ENCODE measurements around the gene AKR1C4.
"Not testable (repeated sequence)": the region's sequence is repeated elsewhere in the genome, so short reads cannot be mapped to it uniquely, and the experiment has no call there.

AKR1C4 gene

DNA sequence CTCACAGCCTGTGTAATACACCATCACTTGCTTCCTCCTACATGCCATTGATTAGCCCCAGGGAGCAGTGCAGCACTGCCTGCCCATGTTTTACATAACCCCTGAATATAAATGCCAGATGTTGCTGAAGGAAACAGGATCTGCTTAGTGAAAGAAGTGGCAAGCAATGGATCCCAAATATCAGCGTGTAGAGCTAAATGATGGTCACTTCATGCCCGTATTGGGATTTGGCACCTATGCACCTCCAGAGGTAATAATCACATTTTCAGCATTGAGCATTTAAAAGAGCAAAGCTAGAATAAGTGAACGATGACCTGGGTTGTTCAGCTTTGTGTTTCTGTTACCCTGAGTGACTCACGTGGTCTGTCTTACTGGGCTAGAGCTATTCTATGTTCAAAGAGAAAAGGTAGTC lies at the start of gene AKR1C4:
AKR1C4 (plus strand) TSS at position 136 of the 412 bp plus-strand sequence; CDS start at position 167, 31 bp downstream.
- DNase-seq = peak in 1 of 2 experiments; percentile 3

DNA sequence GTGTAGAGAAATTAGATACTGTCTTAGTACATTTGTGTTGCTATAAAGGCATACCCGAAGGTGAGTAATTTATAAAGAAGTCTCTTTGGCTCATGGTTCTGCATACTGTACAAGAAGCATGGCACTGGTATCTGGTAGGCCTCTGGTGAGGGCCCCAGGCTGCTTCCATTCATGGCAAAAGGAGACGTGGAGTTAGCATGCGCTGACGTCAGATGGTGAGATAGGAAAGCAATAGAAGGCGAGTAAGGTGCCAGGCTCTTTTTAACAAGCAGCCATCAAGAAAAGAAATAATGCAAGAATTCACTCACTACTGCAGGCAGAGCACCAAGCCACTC lies 49.8 kb upstream of the AKR1C4 start:
- DNase-seq = no peak

DNA sequence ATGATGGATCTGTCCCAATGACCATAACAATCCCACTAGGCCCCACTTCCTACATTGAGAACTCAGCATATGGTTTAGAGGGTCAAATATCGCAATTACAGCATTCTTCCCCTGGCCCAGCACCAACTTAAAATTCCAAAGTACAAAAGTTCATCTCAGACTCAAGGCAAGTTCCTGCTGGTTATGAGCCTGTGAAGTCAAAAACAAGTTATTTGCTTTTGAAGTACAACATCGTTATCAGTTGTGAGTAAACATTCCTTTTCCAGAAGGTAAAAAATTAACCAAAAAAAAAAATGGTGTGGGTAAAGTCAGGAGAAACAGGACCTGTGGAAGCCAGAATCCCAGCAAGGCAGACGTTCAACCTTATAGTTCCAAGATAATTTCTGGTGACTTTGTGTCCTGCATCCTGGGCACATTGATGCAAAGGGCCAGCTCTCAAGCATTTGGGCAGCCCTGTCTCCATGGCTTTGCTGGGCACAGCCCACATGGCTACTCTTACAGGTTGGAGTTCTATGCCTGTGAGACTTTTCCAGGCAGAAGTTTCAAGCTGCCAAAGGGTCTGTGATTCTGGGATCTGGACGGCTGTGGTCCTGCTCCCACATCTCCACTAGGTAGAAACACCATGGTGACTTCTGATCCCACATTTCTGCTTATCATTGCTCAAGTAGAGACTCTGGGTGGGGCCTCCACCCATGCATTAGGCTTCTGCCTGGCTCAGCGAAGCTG lies 49.2 kb upstream of the AKR1C4 start:
- no peak for DNase-seq

DNA sequence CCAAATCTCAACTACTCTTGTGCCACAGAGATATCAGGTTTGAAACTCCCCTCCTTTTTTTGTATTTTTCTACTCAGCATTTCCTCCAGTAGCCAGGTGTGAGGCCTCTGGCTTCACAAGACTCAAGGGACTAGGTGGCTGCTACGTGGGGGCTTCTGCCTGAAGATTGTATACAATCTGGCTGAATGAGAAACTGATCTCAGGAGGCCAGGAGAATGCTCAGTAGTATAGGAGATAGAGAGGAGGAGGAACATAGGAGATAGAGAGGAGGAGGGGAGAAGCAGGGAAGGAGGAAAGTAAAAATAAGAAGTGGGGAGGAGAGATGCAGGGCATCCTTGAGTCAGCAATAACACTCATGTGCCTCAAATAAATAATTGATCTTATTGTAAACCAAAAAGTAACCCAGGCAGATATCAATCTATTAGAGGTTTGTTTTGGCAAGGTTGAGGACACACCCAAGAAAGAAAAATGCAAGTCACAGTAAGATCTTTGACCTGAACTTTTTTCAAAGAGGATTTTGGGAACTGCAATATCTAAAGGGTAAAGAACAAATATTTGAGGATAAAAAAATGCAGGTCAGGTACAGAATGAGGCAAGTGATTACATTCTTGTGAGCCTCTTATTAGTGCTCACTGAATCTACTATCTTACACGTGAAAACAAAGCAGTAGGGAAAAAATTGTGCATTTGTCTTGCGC lies 48.5 kb upstream of the AKR1C4 start:
- DNase-seq = no peak

DNA sequence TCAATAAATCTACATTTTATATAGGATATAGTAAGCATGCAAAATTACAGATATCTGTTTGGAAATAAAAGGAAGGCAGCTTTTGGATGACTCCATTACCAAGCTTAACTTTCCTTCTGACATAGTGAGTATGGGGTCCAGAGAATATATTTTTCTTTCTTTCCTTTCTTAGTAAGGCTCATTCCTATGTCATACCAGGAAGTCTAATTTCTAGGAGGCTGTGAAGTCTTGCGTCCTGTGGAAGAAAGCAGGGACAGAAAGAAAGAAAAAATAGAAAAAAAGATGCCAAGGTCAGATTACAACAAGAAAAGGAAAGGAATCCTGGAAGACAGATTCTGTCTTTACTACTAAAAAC lies 48.0 kb upstream of the AKR1C4 start:
- DNase-seq = no peak

DNA sequence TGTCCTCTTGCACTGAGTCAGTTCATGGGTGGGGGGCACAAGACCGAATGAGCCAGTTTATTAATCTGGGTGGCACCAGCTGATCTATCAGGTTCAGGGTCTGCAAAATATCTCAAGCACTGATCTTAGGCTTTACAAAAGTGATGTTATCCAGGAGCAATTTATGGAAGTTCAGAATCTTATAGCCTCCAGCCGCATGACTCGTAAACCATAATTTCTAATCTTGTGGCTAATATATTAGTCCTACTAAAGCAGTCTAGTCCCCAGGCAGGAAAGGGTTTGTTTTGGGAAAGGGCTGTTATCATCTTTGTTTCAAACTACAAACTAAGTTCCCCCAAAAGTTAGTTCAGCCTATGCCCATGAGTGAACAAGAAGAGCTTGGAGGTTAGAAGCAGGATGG lies 45.6 kb upstream of the AKR1C4 start:
- no peak for DNase-seq

DNA sequence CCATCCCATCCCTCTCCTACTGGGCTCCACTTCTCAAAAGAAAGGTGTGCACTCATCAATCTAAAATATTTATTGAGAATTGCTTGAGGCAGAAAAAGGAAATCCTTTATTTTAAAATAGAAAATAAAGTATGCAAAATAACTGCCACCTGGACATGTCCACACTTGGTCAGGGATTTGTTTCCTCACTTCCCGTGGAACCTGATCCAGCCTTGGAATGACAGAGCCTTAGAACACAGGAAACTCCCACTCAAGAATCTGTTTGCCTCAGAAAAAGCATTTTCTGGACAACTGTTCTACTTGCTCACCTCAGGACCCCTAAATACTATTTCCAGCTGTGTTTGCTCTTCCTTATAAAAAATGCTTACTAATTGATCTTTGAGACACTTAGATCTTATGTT lies 40.7 kb upstream of the AKR1C4 start:
- no peak for DNase-seq

DNA sequence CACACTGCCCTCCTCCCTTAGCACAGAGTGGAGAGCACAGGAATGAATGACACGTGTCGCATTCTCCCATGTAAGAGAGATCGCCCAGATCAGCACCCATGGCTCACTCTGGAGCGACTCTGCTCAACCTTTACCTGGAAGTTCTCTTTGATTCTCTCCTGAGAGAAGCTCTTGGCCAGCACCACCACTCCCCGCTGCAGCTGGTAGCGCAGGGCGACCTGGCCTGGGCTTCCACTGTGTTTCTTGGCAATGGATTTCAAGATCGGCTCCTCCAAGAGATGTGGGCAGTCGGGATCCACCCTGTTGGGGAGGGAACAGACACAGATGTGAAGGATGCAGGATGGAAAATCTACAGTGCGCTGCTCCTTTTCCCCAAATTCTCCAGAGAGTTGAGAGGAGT lies 39.1 kb upstream of the AKR1C4 start:
- no peak for DNase-seq

DNA sequence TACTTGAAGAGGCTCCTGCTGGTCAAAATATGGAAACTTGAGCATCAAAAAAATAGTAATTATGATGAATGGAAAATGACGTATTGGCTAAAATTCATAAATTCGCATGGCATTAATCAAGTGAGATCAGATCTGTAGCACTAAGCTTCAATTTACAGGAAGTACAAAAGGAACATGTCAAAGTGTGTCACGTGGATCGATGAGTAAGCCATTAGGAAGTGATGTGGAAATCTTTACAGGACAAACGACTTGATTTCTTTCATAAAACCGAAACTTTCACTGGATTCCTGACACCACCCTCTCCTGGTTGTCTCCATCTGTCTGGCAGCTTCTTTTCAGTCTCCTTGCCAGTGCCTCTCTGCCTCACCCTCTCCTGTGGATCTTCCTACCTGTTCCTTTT lies 37.5 kb upstream of the AKR1C4 start:
- DNase-seq = no peak

DNA sequence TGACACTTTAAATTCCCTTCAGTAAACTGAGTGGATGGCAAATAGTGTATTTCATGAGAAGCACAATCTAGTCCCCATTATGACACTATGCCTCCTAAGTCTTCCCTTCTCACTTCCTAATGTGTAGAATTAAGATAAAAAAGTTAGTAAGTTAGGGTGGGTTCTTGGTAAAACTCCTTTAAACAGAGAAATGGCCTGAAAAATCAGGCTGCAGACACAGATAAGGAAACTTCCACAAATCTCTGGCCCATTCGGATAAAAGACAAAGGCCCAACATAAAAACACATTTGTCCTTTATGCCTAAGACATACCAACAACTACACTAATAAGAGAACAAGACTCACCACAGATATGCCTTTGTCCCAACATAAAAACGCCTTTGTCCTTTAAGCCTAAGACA lies 33.1 kb upstream of the AKR1C4 start:
- no peak for DNase-seq

DNA sequence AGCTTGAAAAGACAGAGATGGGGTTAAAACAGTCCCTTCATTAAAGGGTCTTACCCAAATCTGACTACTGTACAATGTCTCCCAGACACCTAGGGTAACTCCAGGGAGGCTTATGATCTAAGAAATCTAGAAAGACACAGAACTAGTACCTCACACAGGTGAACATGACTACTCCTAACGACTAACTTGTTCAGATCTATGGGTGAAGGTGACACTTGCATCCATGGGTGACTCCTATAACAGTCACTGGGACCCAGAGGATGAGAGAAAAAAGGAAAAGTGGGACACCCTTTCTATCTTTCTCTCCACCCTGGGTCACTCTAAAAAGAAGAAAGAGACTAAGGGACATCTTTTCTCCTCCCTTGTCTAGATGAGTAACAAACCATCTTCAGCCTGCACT lies 30.9 kb upstream of the AKR1C4 start:
- DNase-seq = no peak

DNA sequence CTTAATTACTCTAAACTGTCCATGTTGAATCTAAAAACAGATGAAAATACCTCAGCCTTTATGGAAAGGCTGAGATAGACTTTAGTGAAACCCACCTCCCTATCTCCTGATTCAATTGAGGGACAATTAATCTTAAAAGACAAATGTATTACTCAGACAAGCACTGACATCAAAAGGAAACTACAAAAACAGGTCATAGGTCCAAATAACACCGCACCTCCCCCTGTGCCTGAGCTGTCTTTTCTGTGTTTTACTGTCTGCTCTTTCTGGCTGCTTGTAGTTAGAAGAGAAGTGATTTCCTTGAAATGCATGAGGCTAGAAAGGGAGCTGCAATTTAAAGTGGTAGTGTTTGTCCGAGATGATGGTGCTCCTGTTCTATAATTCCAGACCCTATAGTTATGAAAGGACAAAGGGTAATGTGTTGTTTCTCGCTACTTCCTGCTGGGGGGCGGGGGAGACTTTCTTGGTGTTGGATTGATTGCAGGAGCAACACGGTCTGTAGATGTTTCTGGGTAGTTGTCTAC lies 27.7 kb upstream of the AKR1C4 start:
- DNase-seq = no peak

DNA sequence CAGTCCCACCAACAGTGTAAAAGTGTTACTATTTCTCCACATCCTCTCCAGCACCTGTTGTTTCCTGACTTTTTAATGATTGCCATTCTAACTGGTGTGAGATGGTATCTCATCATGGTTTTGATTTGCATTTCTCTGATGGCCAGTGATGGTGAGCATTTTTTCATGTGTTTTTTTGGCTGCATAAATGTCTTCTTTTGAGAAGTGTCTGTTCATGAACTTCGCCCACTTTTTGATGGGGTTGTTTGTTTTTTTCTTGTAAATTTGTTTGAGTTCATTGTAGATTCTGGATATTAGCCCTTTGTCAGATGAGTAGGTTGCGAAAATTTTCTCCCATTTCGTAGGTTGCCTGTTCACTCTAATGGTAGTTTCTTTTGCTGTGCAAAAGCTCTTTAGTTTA lies 21.1 kb upstream of the AKR1C4 start:
- DNase-seq = not testable (repeated sequence)

DNA sequence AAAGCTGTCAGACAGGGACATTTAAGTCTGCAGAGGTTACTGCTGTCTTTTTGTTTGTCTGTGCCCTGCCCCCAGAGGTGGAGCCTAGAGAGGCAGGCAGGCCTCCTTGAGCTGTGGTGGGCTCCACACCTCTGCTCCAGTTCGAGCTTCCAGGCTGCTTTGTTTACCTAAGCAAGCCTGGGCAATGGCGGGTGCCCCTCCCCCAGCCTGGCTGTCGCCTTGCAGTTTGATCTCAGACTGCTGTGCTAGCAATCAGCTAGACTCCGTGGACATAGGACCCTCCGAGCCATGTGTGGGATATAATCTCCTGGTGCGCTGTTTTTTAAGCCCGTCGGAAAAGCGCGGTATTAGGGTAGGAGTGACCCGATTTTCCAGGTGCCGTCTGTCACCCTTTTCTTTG lies 16.1 kb upstream of the AKR1C4 start:
- not testable (repeated sequence) for DNase-seq

DNA sequence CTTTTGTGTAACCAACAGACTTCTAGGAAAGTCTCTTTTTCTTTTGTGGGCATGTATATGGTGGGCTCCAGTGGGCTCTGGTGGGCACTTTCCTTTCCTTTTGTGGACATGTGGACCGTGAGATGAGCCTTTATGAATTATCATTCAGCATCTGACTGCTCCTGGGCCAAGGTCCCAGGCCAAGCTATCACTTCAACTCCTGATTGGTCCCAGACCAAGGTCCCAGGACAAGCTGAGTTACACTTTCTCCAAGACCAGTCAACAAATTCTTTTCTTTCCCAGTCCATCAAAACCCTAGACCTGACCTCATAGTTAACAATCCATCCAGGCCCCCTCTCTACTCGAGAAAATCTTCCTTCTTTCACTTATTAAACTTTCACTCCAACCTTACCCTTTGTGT lies 12.7 kb upstream of the AKR1C4 start:
- no peak for DNase-seq

DNA sequence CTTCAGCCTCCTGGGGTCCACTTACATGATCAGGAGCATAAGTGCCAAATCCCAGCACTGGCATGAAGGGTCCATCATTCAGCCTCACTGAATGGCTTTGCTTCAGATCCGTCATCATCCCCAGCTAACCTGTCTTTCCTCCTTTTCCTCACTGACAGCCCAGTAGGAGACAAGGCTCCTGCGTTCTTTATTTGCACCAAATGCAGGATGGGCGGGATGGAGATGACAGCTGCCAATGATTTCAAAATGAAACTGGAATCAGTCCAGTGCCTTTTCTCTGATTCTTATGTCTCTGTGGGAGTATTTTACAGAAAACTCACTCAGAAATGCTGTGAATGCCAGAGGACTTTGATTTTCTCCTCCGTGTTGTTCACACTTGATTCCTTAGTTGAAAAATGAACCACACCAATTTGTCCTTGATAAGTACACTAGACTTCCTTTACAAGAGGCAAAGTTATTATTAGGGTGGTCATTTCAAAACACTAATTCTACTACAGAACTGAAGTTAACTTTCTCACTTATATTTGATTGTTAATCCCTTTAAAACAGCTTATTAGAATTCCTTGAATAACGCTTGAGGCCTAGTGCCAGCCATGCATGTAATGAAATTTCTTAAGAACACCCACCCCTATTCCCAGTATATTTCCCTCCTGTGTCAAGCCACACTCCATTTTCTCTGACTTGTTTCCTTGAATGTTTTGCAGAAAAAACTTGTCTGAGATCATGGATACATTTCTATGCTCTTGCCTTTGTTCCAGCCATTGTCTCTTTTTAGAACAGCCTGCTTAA lies 11.5 kb upstream of the AKR1C4 start, which contains the start of gene AKR1C8:
AKR1C8 (minus strand) TSS at position 164 of the 789 bp plus-strand sequence; CDS start at position 118, 46 bp downstream.
- DNase-seq = no peak

DNA sequence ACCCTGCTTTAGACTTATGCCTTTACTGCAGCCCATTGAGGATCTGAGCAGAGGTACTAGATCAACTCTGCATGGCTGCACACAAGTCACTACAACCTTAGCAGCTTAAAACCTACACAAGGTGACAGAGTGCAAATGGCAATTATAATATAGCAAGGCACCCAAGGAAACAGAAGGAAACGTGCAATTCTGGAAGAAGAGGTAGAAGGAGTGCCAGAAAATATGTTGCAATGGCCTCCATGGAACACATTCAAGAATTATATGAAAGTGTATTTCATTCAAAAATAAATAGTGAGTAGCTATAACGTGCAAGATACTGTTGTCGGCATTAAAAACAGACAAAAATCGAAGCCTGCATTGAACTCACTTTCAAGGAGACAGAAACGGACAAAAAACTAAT lies 8.8 kb upstream of the AKR1C4 start:
- DNase-seq = no peak

DNA sequence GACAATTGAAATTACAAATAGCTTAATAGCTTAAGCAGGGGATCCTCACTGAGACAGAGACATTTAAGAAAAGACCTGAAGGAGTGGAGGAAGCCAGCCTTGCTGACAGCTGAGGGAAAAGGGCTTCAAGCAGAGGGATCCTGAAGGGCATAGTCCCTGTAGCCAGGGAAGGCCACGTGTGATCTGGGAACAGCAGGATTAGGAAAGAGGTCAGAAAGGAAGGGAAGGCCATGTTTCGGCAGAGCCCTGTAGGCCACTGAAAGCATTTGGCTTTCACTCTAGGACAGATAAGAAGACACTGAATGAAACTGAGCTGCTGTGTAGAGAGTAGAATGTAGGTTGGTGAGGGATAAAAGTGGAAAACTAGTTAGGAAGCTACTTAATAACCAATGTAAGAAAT lies 8.3 kb upstream of the AKR1C4 start:
- no peak for DNase-seq

DNA sequence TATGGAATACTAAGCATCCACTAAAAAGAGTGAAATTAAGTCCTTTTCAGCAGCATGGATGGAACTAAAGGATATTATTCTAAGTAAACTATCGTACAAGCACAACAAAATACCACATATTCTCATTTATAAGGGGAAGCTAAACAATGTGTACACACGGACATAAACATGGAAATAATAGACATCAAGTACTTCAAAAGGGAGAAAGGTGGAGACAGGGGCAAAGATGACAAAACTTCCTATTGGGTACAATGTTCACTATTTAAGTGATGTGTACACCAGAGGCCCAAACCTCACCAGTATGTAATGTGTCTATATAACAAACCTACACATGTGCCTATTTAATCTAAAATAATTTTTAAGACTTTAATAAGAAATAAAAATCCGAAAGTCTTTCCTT lies 2.2 kb upstream of the AKR1C4 start:
- DNase-seq = no peak

DNA sequence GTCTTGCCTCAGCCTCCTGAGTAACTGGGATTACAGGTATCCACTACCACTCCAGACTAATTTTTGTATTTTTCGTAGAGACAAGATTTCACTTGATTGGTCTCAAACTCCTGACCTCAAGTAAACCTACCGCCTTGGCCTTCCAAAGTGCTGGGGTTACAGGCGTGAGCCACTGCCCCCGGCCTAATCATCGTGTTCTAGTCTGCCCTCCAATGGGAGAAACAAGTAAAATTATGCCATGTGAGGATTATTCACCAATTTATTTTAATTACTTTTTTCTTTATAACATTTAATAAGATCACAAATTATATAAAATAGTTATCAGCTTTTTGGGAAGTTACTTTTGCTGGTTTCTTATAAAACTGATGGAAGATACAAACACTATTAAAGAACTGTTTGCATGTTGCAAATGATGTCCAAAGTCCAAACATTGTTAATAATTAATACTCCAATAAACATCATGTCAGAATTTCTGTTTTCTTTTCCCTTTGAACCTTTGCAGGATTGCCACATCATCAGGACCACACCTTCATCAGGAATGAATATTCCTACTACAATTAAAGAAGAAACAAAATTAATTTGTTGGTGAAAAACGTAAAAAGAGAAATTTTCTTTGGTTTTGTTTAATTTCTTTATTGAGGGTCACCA lies 786 bp upstream of the AKR1C4 start:
- no peak for DNase-seq

DNA sequence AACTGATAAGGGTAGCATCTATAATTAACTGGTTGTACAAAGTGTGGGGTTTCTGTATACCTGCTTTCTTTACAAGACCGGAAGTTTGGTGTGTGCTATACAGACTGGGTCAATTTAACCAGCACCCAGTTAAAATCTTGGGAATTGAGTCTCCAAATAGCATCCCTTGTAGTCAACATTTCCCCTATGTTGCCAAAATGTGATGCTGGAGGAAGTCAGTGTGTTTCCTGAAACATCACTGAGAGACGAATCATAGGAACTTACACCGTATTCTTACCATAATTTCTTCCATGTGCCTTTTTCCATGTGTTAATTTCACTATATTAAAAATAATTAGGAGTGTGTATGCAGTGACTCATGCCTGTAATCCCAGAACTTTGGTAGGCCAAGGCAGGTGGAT lies 1.7 kb downstream of the AKR1C4 start:
- no peak for DNase-seq

DNA sequence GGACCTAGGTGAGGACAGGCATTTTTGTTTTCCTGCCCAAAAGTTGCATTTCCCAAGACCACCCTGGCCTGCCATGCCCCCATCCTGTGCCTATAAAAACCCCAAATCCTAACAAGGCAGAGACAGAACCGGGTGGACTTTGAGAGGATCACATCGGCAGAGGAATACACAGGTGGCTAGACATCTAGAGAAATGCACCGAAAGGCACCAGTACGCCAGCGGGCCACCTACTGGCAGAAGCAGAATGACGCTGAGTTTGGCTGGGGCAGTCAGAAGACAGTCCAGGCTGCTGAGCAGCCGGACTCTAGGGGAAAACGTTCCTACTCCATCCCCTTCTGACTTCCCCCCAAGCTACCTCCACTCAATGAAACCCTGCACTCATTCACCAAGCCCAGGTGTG lies 2.8 kb downstream of the AKR1C4 start:
- no peak for DNase-seq

DNA sequence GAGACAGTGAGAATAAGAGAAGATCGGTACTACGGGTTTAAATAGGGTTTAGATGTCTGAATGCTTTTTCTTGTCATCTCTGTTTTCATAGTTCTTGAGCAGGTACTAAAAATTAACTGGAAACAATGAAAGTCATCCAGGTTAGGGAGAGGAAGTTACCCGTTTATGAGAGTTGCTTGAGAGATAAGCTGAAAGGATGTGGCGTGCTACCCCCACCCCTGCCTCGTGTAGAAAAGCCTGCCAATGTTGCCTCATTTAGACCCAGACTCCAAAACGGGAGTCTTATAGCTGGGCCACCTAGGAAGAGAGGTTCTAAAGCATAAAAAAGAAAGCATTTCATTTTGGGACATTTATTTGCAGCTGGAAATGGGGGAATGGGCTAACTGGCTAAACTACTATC lies 10.2 kb downstream of the AKR1C4 start:
- DNase-seq = no peak
